Measurements from ENCODE around the gene UTS2R. TPM values are rescaled to one million over a fixed set of nuclear protein-coding genes. Genes with fewer than 3 reads are reported as not detected.
A peak's percentile ranks its signal among the peaks of the same experiment; 100 is the strongest.
"Not testable (repeated sequence)": the region's sequence is repeated elsewhere in the genome, so short reads cannot be mapped to it uniquely, and the experiment has no call there.

The UTS2R gene
- total and polyA plus RNA-seq, 7 donors, result not detected

DNA sequence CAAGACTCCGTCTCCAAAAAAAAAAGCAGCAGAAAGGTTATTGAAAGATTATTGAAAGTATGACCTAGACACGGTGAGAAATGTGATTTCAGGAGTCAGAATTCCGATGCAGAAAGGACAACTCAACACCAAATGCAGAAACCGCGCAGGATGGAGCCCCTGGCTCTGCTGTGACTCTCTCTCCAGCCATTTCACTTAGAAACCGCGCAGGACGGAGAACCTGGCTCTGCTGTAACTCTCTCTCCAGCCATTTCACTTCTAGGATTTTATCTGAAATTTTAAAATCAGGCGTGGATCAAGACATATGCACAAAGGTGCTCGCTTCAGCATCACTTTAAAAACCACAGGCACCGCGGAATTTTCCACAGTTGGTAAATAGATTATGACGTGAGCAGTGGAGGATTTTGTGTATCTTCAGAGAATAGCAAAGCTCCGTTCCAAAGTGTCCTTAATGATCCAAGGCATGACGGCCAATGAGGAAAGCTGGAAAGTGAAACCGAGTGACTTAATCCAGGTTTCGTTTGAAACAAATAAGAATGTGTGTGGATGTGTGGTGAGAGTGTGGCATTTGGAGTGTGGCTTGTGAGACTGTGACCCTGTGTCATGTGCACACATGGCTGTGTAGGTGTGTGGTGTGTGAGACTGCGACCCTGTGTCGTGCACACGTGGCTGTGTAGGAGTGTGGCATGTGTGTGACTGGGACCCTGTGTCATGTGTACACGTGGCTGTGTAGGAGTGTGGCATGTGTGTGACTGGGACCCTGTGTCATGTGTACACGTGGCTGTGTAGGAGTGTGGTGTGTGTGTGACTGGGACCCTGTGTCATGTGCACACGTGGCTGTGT is 9.5 kb downstream of the UTS2R start:
- WGBS, 2 donors, result 41 to 64% methylated on average over 23 of the region's 23 CpGs
- no peak for DNase-seq
- H3K9me3 ChIP-seq, result no peaks in the 10 kb centered on the region
- TF ChIP-seq EP300 (IDR thresholded peaks at IDR 0.05) (no peak), POLR2A (IDR thresholded peaks at IDR 0.05) (no peak), POLR2AphosphoS5 (IDR thresholded peaks at IDR 0.05) (no peak)
- H3K27ac ChIP-seq, result no peak overlapping the region
- intact Hi-C loops (cut with DNase I), result no loop called here
- H3K36me3 ChIP-seq, result no peaks in the 10 kb centered on the region
- H3K27me3 ChIP-seq, result peaks cover 18 to 81% (median 59%) of the 10 kb centered on the region in 3 donors
- peaks cover 0 to 12% (median 10%) of the 10 kb centered on the region in 4 donors for H3K4me1 ChIP-seq
- H3K4me3 ChIP-seq, result peak overlapping the region in 1 of 4 donors; percentile 5

DNA sequence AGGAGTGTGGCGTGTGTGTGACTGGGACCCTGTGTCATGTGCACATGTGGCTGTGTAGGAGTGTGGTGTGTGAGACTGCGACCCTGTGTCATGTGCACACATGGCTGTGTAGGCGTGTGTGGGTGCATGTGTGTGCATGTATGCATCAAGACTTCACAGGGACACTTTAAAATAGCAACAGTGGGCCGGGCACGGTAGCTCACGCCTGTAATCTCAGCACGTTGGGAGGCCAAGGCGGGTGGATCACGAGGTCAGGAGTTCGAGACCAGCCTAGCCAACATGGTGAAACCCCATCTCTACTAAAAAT is 10.1 kb downstream of the UTS2R start:
- H3K9me3 ChIP-seq; H3K36me3 ChIP-seq; H3K4me3 ChIP-seq; DNase-seq; H3K27ac ChIP-seq; intact Hi-C loops (cut with DNase I): not testable (repeated sequence)
- H3K4me1 ChIP-seq, result peaks cover 0 to 15% (median 12%) of the 10 kb centered on the region in 4 donors
- WGBS, 2 donors, result 79 to 84% methylated on average over 10 of the region's 10 CpGs
- H3K27me3 ChIP-seq, result peaks cover 23 to 81% (median 59%) of the 10 kb centered on the region in 3 donors

DNA sequence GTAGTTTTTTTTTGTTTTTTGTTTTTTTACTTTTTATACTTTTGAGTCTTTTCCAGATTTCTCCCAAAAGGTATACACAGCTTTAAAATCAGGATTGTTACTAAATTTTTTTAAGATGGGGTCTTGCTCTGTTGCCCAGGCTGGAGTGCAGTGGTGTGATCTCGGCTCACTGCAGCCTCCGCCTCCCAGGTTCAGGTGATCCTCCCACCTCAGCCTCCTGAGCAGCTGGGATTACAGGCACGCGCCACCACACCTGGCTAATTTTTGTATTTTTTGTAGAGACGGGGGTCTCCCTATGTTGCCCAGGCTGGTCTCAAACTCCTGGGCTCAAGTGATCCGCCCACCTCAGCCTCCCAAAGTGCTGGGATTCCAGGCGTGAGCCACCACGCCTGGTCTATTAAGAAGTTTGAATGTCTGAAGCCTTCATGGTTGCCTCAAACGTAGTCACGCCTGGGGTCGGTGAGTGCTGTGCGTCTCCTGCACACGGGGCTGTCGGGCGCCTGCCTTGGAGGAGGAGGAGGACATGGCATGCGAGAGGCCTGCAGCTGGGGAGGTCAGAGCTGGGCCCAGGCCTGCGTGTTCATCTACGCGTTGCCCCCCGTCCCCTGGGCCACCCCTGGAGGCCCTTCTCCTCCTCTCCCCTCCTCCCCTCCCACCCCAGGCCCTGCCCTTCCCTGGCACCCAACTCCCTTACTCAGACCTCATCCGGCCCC is 10.8 kb downstream of the UTS2R start:
- H3K27me3 ChIP-seq, result peaks cover 26 to 87% (median 62%) of the 10 kb centered on the region in 3 donors
- H3K27ac ChIP-seq; intact Hi-C loops (cut with DNase I); DNase-seq; H3K36me3 ChIP-seq; H3K9me3 ChIP-seq; H3K4me3 ChIP-seq: not testable (repeated sequence)
- WGBS, 2 donors, result 83 to 89% methylated on average over 21 of the region's 21 CpGs
- peaks cover 0 to 21% (median 17%) of the 10 kb centered on the region in 4 donors for H3K4me1 ChIP-seq

DNA sequence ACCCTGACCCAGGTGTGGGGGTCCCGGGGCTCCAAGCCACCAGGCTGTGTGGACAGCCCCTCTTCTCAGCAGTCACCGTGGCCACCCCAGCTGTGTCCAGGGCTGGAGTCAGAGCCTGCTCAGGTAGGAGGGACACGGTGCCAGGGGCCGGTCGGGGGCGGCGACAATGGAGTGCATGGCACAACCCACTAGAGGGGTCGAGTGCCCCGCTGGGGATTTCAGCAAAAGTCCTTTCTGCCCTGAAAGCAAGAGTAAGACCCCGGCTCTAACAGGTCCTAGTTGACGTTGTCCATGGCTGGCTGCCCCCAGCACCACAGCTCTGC is 11.3 kb downstream of the UTS2R start:
- H3K27me3 ChIP-seq, result peaks cover 26 to 88% (median 61%) of the 10 kb centered on the region in 3 donors
- H3K9me3 ChIP-seq, result no peaks in the 10 kb centered on the region

DNA sequence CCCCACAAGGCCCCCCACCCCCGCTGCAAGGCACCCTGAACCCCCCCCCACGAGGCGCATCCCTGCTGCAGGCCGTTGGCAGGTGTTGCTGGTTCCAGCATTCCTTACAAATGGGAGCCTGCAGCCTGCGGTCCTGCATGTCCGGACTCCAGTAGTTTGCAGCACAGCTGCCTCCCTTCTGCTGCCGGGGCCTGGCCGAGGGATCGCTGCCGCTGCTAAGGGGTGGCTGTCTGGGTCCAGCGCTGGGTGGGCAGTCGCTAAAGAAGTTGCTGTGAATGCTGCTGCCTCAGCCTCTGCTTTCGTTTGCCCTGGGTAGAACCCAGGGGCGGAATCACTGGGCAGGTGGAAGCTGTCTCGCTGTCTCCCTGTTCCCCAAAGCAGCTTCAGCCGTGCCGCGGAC is 11.8 kb downstream of the UTS2R start:
- Histone ChIP-seq H3K27me3 (peaks cover 26 to 83% (median 56%) of the 10 kb centered on the region in 3 donors), H3K9me3 (no peaks in the 10 kb centered on the region), H3K4me3 (no peak overlapping the region), H3K27ac (no peak overlapping the region), H3K4me1 (peaks cover 0 to 21% (median 17%) of the 10 kb centered on the region in 4 donors), H3K36me3 (no peaks in the 10 kb centered on the region)
- 68 to 80% methylated on average over 18 of the region's 18 CpGs for WGBS, 2 donors
- intact Hi-C loops (cut with DNase I), result no loop called here
- no peak for DNase-seq
- TF ChIP-seq, protein P1, sequence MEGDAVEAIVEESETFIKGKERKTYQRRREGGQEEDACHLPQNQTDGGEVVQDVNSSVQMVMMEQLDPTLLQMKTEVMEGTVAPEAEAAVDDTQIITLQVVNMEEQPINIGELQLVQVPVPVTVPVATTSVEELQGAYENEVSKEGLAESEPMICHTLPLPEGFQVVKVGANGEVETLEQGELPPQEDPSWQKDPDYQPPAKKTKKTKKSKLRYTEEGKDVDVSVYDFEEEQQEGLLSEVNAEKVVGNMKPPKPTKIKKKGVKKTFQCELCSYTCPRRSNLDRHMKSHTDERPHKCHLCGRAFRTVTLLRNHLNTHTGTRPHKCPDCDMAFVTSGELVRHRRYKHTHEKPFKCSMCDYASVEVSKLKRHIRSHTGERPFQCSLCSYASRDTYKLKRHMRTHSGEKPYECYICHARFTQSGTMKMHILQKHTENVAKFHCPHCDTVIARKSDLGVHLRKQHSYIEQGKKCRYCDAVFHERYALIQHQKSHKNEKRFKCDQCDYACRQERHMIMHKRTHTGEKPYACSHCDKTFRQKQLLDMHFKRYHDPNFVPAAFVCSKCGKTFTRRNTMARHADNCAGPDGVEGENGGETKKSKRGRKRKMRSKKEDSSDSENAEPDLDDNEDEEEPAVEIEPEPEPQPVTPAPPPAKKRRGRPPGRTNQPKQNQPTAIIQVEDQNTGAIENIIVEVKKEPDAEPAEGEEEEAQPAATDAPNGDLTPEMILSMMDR (IDR thresholded peaks at IDR 0.05), result no peak
- TF ChIP-seq POLR2A (IDR thresholded peaks at IDR 0.05), result no peak
- no peak for TF ChIP-seq POLR2AphosphoS5 (IDR thresholded peaks at IDR 0.05)
- TF ChIP-seq EP300 (IDR thresholded peaks at IDR 0.05), result no peak

More for the DNA sequence above, 11.3 kb downstream of the UTS2R start:
- DNase-seq, result no peak
- WGBS, 2 donors, result 81 to 83% methylated on average over 11 of the region's 11 CpGs
- intact Hi-C loops (cut with DNase I), result no loop called here
- peaks cover 0 to 21% (median 17%) of the 10 kb centered on the region in 4 donors for H3K4me1 ChIP-seq
- no peak for TF ChIP-seq POLR2AphosphoS5 (IDR thresholded peaks at IDR 0.05)
- no peak for TF ChIP-seq POLR2A (IDR thresholded peaks at IDR 0.05)
- TF ChIP-seq, protein P1 (IDR thresholded peaks at IDR 0.05), result no peak
- no peak for TF ChIP-seq EP300 (IDR thresholded peaks at IDR 0.05)
- H3K27ac ChIP-seq, result no peak overlapping the region
- H3K36me3 ChIP-seq, result no peaks in the 10 kb centered on the region
- H3K4me3 ChIP-seq, result no peak overlapping the region

DNA sequence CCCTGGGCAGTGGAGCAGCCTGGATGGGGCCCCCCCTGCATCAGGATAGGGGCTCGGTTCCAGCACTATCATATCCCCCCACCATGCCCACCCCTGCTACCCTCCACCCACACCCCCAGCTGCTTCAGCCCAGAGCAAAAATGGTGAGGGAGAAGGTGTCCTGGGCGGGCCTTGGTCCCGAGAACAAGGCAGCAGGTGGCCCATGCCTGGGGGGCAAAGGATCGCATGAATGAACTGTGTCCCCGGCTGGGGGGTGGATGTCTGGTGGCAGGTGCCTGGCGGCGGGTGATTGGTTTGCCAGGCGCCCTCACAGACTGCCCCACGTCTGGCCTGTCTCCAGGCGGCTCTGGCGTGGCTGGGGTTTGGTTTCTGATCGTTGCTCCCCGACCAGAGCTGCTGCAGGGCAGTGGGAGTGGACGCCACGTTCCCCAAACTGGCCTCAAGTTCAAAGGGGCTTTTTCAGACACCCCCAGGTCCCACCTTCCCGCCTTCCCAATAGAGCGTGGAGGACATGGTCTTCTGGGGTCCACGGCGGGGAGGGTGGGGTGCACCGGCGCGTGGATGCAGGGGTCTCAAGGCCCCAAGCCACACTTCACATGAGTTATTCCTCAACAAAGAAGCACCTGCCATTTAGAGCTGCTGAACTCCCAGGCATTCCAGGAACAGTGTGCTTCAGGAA is 12.6 kb downstream of the UTS2R start:
- TF ChIP-seq POLR2AphosphoS5 (IDR thresholded peaks at IDR 0.05) (no peak), POLR2A (IDR thresholded peaks at IDR 0.05) (no peak), EP300 (IDR thresholded peaks at IDR 0.05) (no peak)
- TF ChIP-seq, protein P1 (IDR thresholded peaks at IDR 0.05), result no peak
- 41 to 69% methylated on average over 22 of the region's 22 CpGs for WGBS, 2 donors
- Histone ChIP-seq H3K9me3 (no peaks in the 10 kb centered on the region), H3K4me1 (peaks cover 0 to 21% (median 17%) of the 10 kb centered on the region in 4 donors), H3K4me3 (no peak overlapping the region), H3K27me3 (peaks cover 26 to 76% (median 51%) of the 10 kb centered on the region in 3 donors), H3K27ac (no peak overlapping the region), H3K36me3 (no peaks in the 10 kb centered on the region)
- intact Hi-C loops (cut with DNase I), result no loop called here
- DNase-seq, result no peak
